NOMO-1 treated with DMSO at 0.1 percent for 48 hours (cell line): Measurements from ENCODE around the gene ACVR1C.

Source experiments
- DNase-seq: peaks from one replicate; lab custom pipeline; 2025; ENCODE audit not compliant: unreplicated experiment; lab: John Stamatoyannopoulos, UW

ACVR1C gene

GRCh38 chr2:157628477-157629415 lies at the start of gene ACVR1C:
ACVR1C (minus strand) TSS chr2:157628864; CDS start chr2:157628644, 220 bp downstream.
- peak; percentile 57 for DNase-seq

- no peak for DNase-seq
Measured at GRCh38 chr2:157677941-157678340, 49.3 kb upstream of the ACVR1C start.

- no peak for DNase-seq
Measured at GRCh38 chr2:157672129-157672528, 43.5 kb upstream of the ACVR1C start.

- no peak for DNase-seq
Measured at GRCh38 chr2:157662401-157662800, 33.7 kb upstream of the ACVR1C start.

- no peak for DNase-seq
Measured at GRCh38 chr2:157661776-157662175, 33.1 kb upstream of the ACVR1C start.

GRCh38 chr2:157657858-157658257 lies 29.2 kb upstream of the ACVR1C start:
- no peak for DNase-seq

GRCh38 chr2:157657101-157657500 lies 28.4 kb upstream of the ACVR1C start:
- DNase-seq = no peak

- no peak for DNase-seq
Measured at GRCh38 chr2:157644776-157645175, 16.1 kb upstream of the ACVR1C start.

- DNase-seq = no peak
Measured at GRCh38 chr2:157631861-157632260, 3.2 kb upstream of the ACVR1C start.

- DNase-seq = no peak
Measured at GRCh38 chr2:157627594-157628476, 829 bp downstream of the ACVR1C start.

GRCh38 chr2:157625296-157625695 lies 3.4 kb downstream of the ACVR1C start:
- peak; percentile 13 for DNase-seq

- no peak for DNase-seq
Measured at GRCh38 chr2:157620956-157621355, 7.7 kb downstream of the ACVR1C start.

- DNase-seq = no peak
Measured at GRCh38 chr2:157611726-157612125, 16.9 kb downstream of the ACVR1C start.

GRCh38 chr2:157611110-157611509 lies 17.6 kb downstream of the ACVR1C start:
- no peak for DNase-seq

GRCh38 chr2:157606534-157606933 lies 22.1 kb downstream of the ACVR1C start:
- DNase-seq = no peak

- no peak for DNase-seq
Measured at GRCh38 chr2:157603198-157603597, 25.5 kb downstream of the ACVR1C start.

GRCh38 chr2:157601807-157602206 lies 26.9 kb downstream of the ACVR1C start:
- no peak for DNase-seq

- DNase-seq = peak; percentile 49
Measured at GRCh38 chr2:157596992-157597681, 31.5 kb downstream of the ACVR1C start.

GRCh38 chr2:157593411-157593810 lies 35.3 kb downstream of the ACVR1C start:
- no peak for DNase-seq

GRCh38 chr2:157592948-157593347 lies 35.7 kb downstream of the ACVR1C start:
- peak; percentile 7 for DNase-seq

- no peak for DNase-seq
Measured at GRCh38 chr2:157592374-157592773, 36.3 kb downstream of the ACVR1C start.
